Right lobe of liver (tissue), 4 donors: Measurements from ENCODE around the gene ZBTB17.

Experiments used
- CTCF ChIP-seq, 4 donors: fragments of 200-600 bp in 3 of 4; fragments of 450-650 bp in 1 of 4; IDR thresholded peaks; one replicate each; pipeline versions ENCODE4 v1.5.1 to v1.8.0; 2016 to 2022; ENCODE audit warnings: antibody characterized with exemption in 4 of 4, mild to moderate bottlenecking in 2 of 4
- POLR2A ChIP-seq: fragments of 450-650 bp; IDR thresholded peaks from one replicate; pipeline ENCODE4 v1.6.1; 2017; ENCODE audit warnings: antibody characterized with exemption, mild to moderate bottlenecking
- donor health status: DM: no; HTN: no; CAD: no.
- donor health status: DM: no; HTN: no; CAD: no.
- donor health status: DM: no; HTN: yes; CAD: no.

- TF ChIP-seq CTCF (IDR thresholded peaks at IDR 0.05), result no peak
- TF ChIP-seq POLR2A, result no peak
These were observed 32.0 kb downstream of the ZBTB17 start for GRCh38 chr1:15943992-15944307.
